ENCODE measurements around the gene CLRN2. TPM values are rescaled to one million over a fixed set of nuclear protein-coding genes. Genes with fewer than 3 reads are reported as not detected.

The CLRN2 gene
- total RNA-seq, 1 experiment from 2014 or later: not detected

GRCh38 chr4:17562157-17562556 lies 47.2 kb downstream of the CLRN2 start:
- CTCF ChIA-PET: no interaction called here
- BruUV-seq (replicated peaks): no TSS peak
- no peaks in the 10 kb centered on the region for H3K9me3 ChIP-seq (ENCODE audit: control insufficient read depth, insufficient read depth, low read depth, low read length)

GRCh38 chr4:17565846-17566245 lies 50.9 kb downstream of the CLRN2 start:
- TF ChIP-seq REST (IDR thresholded peaks at IDR 0.05; ENCODE audit: insufficient read depth in 1 of 2, low read depth in 2 of 2, low read length in 1 of 2): no peak
- TF ChIP-seq POLR2AphosphoS5 (IDR thresholded peaks at IDR 0.05; ENCODE audit: low read depth, low read length): no peak
- TF ChIP-seq SIN3A (IDR thresholded peaks at IDR 0.05; ENCODE audit: borderline replicate concordance, insufficient read depth, low read depth, low read length): no peak
- no peak for TF ChIP-seq CTCF (IDR thresholded peaks at IDR 0.05)
- TF ChIP-seq TCF7L2 (IDR thresholded peaks at IDR 0.05; ENCODE audit: low read depth, low read length): no peak
- ATAC-seq (no peak), DNase-seq (ENCODE audit: low read depth, low spot score) (no peak)
- H3K9me3 ChIP-seq (ENCODE audit: control insufficient read depth, insufficient read depth, low read depth, low read length): no peaks in the 10 kb centered on the region
- ChIA-PET POLR2A (no interaction called here), CTCF (no interaction called here)
- BruUV-seq (replicated peaks): no TSS peak
- in situ Hi-C loops (cut with HindIII; ENCODE audit: low pct_unique_long_range_greater_than_20kb, low sequenced_read_pairs) (no loop called here), intact Hi-C loops (cut with micrococcal nuclease; ENCODE audit: unreplicated experiment) (no loop called here)
- no peaks in the 10 kb centered on the region for H3K4me1 ChIP-seq (ENCODE audit: control insufficient read depth, insufficient read depth, low read length)
- H3K27me3 ChIP-seq (ENCODE audit: control insufficient read depth, insufficient read depth, low read length): no peaks in the 10 kb centered on the region
- no peak overlapping the region for H3K4me3 ChIP-seq (ENCODE audit: low read depth in 2 of 2, low read length in 2 of 2)
- H3K36me3 ChIP-seq (ENCODE audit: control insufficient read depth, insufficient read depth, low read length): no peaks in the 10 kb centered on the region
- H3K27ac ChIP-seq (ENCODE audit: low read length): no peak overlapping the region

More at GRCh38 chr4:17562157-17562556, 47.2 kb downstream of the CLRN2 start:
- H3K27me3 ChIP-seq (ENCODE audit: control insufficient read depth, insufficient read depth, low read length): no peaks in the 10 kb centered on the region
- no peaks in the 10 kb centered on the region for H3K36me3 ChIP-seq (ENCODE audit: control insufficient read depth, insufficient read depth, low read length)
- no peaks in the 10 kb centered on the region for H3K4me1 ChIP-seq (ENCODE audit: control insufficient read depth, insufficient read depth, low read length)
- intact Hi-C loops (cut with micrococcal nuclease; ENCODE audit: unreplicated experiment) (no loop called here), in situ Hi-C loops (cut with HindIII; ENCODE audit: low pct_unique_long_range_greater_than_20kb, low sequenced_read_pairs) (no loop called here)
- ATAC-seq (no peak), DNase-seq (ENCODE audit: low read depth, low spot score) (no peak)
- POLR2A ChIA-PET: no interaction called here
- H3K4me3 ChIP-seq (ENCODE audit: low read depth in 2 of 2, low read length in 2 of 2): no peak overlapping the region
- TF ChIP-seq SIN3A (IDR thresholded peaks at IDR 0.05; ENCODE audit: borderline replicate concordance, insufficient read depth, low read depth, low read length): no peak
- no peak for TF ChIP-seq REST (IDR thresholded peaks at IDR 0.05; ENCODE audit: insufficient read depth in 1 of 2, low read depth in 2 of 2, low read length in 1 of 2)
- TF ChIP-seq TCF7L2 (IDR thresholded peaks at IDR 0.05; ENCODE audit: low read depth, low read length): no peak
- TF ChIP-seq CTCF (IDR thresholded peaks at IDR 0.05): no peak
- no peak for TF ChIP-seq POLR2AphosphoS5 (IDR thresholded peaks at IDR 0.05; ENCODE audit: low read depth, low read length)
- no peak overlapping the region for H3K27ac ChIP-seq (ENCODE audit: low read length)
